Esophagus muscularis mucosa (tissue), 3 donors: ENCODE measurements around the gene PRDM9.

Source experiments
- POLR2AphosphoS5 ChIP-seq, 2 donors: sonication (generic); formaldehyde crosslinking; IDR thresholded peaks; one replicate each; pipeline ENCODE4 v1.6.1; 2017; ENCODE audit warnings: antibody characterized with exemption in 2 of 2
- TF ChIP-seq, protein P1 (sequence below), 3 experiments: fragments of 200-600 bp in 2 of 3; fragments of 450-650 bp in 1 of 3; sonication (generic) in 2 of 3; IDR thresholded peaks; one replicate each; pipeline ENCODE4 v1.5.1; 2017 to 2019; ENCODE audit warnings: antibody characterized with exemption in 3 of 3, mild to moderate bottlenecking in 2 of 3, moderate library complexity in 1 of 3

DNA sequence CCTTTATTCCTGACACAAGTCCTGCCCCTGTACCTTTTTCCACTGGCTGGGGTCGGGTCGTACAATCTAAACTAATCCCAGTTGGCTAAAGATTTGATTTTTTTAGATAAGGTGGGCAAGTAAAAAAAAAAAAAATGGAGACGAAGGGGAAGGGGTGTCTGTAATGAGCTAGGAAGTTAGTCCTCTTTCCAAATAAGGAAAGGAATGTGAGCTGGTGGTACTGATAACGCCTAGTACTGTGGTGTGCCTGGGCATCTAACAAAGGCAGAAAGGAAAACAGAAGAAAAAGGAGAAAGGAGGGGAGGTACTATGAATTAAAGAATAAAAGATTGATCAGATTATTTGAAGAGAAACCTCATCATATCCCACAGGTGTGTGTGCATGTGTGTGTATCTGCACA is 21.3 kb downstream of the PRDM9 start:
- no peak for TF ChIP-seq POLR2AphosphoS5 (IDR thresholded peaks at IDR 0.05)
- TF ChIP-seq, protein P1, sequence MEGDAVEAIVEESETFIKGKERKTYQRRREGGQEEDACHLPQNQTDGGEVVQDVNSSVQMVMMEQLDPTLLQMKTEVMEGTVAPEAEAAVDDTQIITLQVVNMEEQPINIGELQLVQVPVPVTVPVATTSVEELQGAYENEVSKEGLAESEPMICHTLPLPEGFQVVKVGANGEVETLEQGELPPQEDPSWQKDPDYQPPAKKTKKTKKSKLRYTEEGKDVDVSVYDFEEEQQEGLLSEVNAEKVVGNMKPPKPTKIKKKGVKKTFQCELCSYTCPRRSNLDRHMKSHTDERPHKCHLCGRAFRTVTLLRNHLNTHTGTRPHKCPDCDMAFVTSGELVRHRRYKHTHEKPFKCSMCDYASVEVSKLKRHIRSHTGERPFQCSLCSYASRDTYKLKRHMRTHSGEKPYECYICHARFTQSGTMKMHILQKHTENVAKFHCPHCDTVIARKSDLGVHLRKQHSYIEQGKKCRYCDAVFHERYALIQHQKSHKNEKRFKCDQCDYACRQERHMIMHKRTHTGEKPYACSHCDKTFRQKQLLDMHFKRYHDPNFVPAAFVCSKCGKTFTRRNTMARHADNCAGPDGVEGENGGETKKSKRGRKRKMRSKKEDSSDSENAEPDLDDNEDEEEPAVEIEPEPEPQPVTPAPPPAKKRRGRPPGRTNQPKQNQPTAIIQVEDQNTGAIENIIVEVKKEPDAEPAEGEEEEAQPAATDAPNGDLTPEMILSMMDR (IDR thresholded peaks at IDR 0.05): no peak
